H1 (cell line): ENCODE data around the gene ADCY2. TPM values are rescaled to one million over a fixed set of nuclear protein-coding genes. Genes with fewer than 3 reads are reported as not detected.

Experiments used
- CTCF ChIA-PET: fragments of 300-600 bp; sonication (Branson Sonifier 250); formaldehyde crosslinking; loops from one replicate; lab custom pipeline; 2021; ENCODE audit not compliant: partially characterized antibody; lab: Charles Lee
- POLR2A ChIA-PET: fragments of 300-600 bp; sonication (Branson Sonifier 250); formaldehyde crosslinking; loops from one replicate; lab custom pipeline; 2021; ENCODE audit warnings: inconsistent platforms; ENCODE audit not compliant: partially characterized antibody; lab: Charles Lee
- DNase-seq, 2 experiments: peaks; one replicate each; pipeline versions ENCODE4 v3.0.0 to v3.0.0-alpha.2; 2010 to 2022; ENCODE audit warnings: low spot score in 2 of 2, low read depth in 1 of 2, mixed read lengths in 1 of 2
- FAIRE-seq: peaks from 2 replicates; lab custom pipeline; 2011; peaks lifted over from hg19 to GRCh38; lab: Jason Lieb, UNC
- H2AFZ ChIP-seq: 2 replicates; pipeline ENCODE4 v1.8.1; 2012; ENCODE audit warnings: low read length, inconsistent platforms
- H2AK5ac ChIP-seq: 2 replicates; pipeline ENCODE4 v1.6.1; 2013; ENCODE audit warnings: low read depth, low read length
- H2BK120ac ChIP-seq: replicated peaks from 2 replicates; pipeline ENCODE3; 2013; ENCODE audit warnings: low read depth, low read length, inconsistent platforms
- H2BK12ac ChIP-seq: 2 replicates; pipeline ENCODE4 v1.6.1; 2013; ENCODE audit warnings: low read depth, low read length
- H2BK15ac ChIP-seq: 2 replicates; pipeline ENCODE4 v1.6.1; 2013; ENCODE audit warnings: low read length
- H2BK20ac ChIP-seq: 2 replicates; pipeline ENCODE4 v1.6.1; 2013; ENCODE audit warnings: low read length
- H2BK5ac ChIP-seq: 2 replicates; pipeline ENCODE4 v1.6.1; 2013; ENCODE audit warnings: low read depth, low read length
- H3K14ac ChIP-seq: 2 replicates; pipeline ENCODE4 v1.6.1; 2013; ENCODE audit warnings: inconsistent platforms; ENCODE audit not compliant: insufficient read length
- H3K18ac ChIP-seq: 2 replicates; pipeline ENCODE4 v1.6.1; 2013; ENCODE audit warnings: low read length; ENCODE audit errors: extremely low read depth
- H3K23ac ChIP-seq: 2 replicates; pipeline ENCODE4 v1.6.1; 2013; ENCODE audit warnings: inconsistent platforms; ENCODE audit not compliant: insufficient read length
- H3K23me2 ChIP-seq: 2 replicates; pipeline ENCODE4 v1.6.1; 2013; ENCODE audit warnings: low read depth, low read length
- H3K27ac ChIP-seq: 2 replicates; pipeline ENCODE4 v1.6.1; 2011; ENCODE audit warnings: low read depth, low read length, inconsistent platforms
- H3K27me3 ChIP-seq, 4 experiments: replicated peaks in 1 of 4; 1 replicate in 1 of 4; 2 replicates in 3 of 4; pipeline versions ENCODE4 v1.6.1 to v1.8.1; 2011 to 2013; ENCODE audit warnings: low read length in 3 of 4, mild to moderate bottlenecking in 3 of 4, inconsistent platforms in 2 of 4, mixed read lengths in 2 of 4, moderate library complexity in 1 of 4; ENCODE audit not compliant: control insufficient read depth in 3 of 4, insufficient read depth in 3 of 4; ENCODE audit errors: extremely low read depth in 1 of 4
- H3K36me3 ChIP-seq, 4 experiments: 2 replicates each; pipeline versions ENCODE4 v1.6.1 to v1.8.1; 2011 to 2013; ENCODE audit warnings: mild to moderate bottlenecking in 4 of 4, low read length in 3 of 4, moderate library complexity in 2 of 4, control low read depth in 1 of 4, inconsistent platforms in 1 of 4; ENCODE audit not compliant: insufficient read depth in 4 of 4, control insufficient read depth in 2 of 4
- H3K4ac ChIP-seq: replicated peaks from 2 replicates; pipeline ENCODE3; 2013; ENCODE audit warnings: low read length, low read depth, mixed read lengths, inconsistent platforms; ENCODE audit not compliant: insufficient read length
- H3K4me1 ChIP-seq, 4 experiments: replicated peaks in 1 of 4; 1 replicate in 1 of 4; 2 replicates in 3 of 4; pipeline versions ENCODE4 v1.6.1 to v1.8.1; 2011 to 2013; ENCODE audit warnings: low read length in 3 of 4, inconsistent platforms in 2 of 4, mixed read lengths in 1 of 4; ENCODE audit not compliant: insufficient read depth in 4 of 4, control insufficient read depth in 3 of 4
- H3K4me2 ChIP-seq, 2 experiments: 2 replicates each; pipeline versions ENCODE4 v1.6.1 to v1.8.1; 2011 to 2013; ENCODE audit warnings: low read depth in 2 of 2, low read length in 2 of 2, control low read depth in 1 of 2, inconsistent platforms in 1 of 2, mild to moderate bottlenecking in 1 of 2; ENCODE audit not compliant: insufficient read depth in 1 of 2
- H3K4me3 ChIP-seq, 4 experiments: fragments of 200-600, 300-600 bp in 1 of 4; sonication (generic), shearing (Covaris generic), sonication (Bioruptor Twin) in 1 of 4; 2 replicates each; pipeline versions ENCODE4 v1.5.1 to v1.8.1; 2011 to 2016; ENCODE audit warnings: low read length in 4 of 4, low read depth in 3 of 4, control low read depth in 2 of 4, inconsistent platforms in 2 of 4, mild to moderate bottlenecking in 2 of 4, mixed read lengths in 1 of 4, moderate library complexity in 1 of 4; ENCODE audit not compliant: insufficient read depth in 2 of 4; ENCODE audit errors: extremely low read depth in 1 of 4
- H3K56ac ChIP-seq: replicated peaks from 2 replicates; pipeline ENCODE3; 2013; ENCODE audit warnings: low read depth, mild to moderate bottlenecking, mixed read lengths, low read length, inconsistent platforms; ENCODE audit not compliant: insufficient read length
- H3K79me1 ChIP-seq: 2 replicates; pipeline ENCODE4 v1.6.1; 2013; ENCODE audit warnings: low read depth, low read length, control low read depth
- H3K79me2 ChIP-seq, 2 experiments: 2 replicates each; pipeline versions ENCODE4 v1.6.1 to v1.8.1; 2012 to 2013; ENCODE audit warnings: low read length in 2 of 2, mild to moderate bottlenecking in 2 of 2, inconsistent platforms in 1 of 2; ENCODE audit not compliant: insufficient read depth in 2 of 2, control insufficient read depth in 1 of 2
- H3K9ac ChIP-seq, 4 experiments: replicated peaks in 1 of 4; 1 replicate in 1 of 4; 2 replicates in 3 of 4; pipeline versions ENCODE4 v1.6.1 to v1.8.1; 2011 to 2013; ENCODE audit warnings: low read depth in 3 of 4, low read length in 3 of 4, control low read depth in 2 of 4, mild to moderate bottlenecking in 2 of 4, moderate library complexity in 2 of 4, inconsistent platforms in 1 of 4; ENCODE audit errors: extremely low read depth in 1 of 4
- H3K9me3 ChIP-seq, 2 experiments: 2 replicates each; pipeline versions ENCODE4 v1.6.1 to v1.8.1; 2012 to 2013; ENCODE audit warnings: mild to moderate bottlenecking in 2 of 2, moderate library complexity in 2 of 2, control low read depth in 1 of 2, inconsistent platforms in 1 of 2, low read depth in 1 of 2, low read length in 1 of 2, mixed read lengths in 1 of 2; ENCODE audit not compliant: insufficient read depth in 2 of 2
- H4K20me1 ChIP-seq, 2 experiments: replicated peaks in 1 of 2; 2 replicates each; pipeline versions ENCODE3 to v1.8.1; 2011 to 2013; ENCODE audit warnings: inconsistent platforms in 2 of 2, low read length in 2 of 2, mild to moderate bottlenecking in 1 of 2; ENCODE audit not compliant: insufficient read depth in 2 of 2, control insufficient read depth in 1 of 2
- H4K5ac ChIP-seq: 2 replicates; pipeline ENCODE4 v1.6.1; 2013; ENCODE audit warnings: low read length, low read depth, mixed read lengths, inconsistent platforms; ENCODE audit not compliant: insufficient read length
- H4K8ac ChIP-seq: 2 replicates; pipeline ENCODE4 v1.8.0; 2013; ENCODE audit warnings: mild to moderate bottlenecking, moderate library complexity, low read length, inconsistent platforms; ENCODE audit not compliant: insufficient read depth; ENCODE audit errors: extremely low read depth
- H4K91ac ChIP-seq: replicated peaks from 2 replicates; pipeline ENCODE3; 2013; ENCODE audit warnings: low read length, mixed read lengths, inconsistent platforms; ENCODE audit not compliant: insufficient read length
- POLR2AphosphoS5 ChIP-seq: IDR thresholded peaks from 2 replicates; pipeline ENCODE4 v1.6.1; 2011; ENCODE audit warnings: low read depth, low read length
- TEAD4 ChIP-seq: IDR thresholded peaks from 2 replicates; pipeline ENCODE4 v1.6.1; 2012; ENCODE audit warnings: low read depth, low read length, inconsistent platforms, mixed read lengths
- WGBS, 2 experiments: shearing (Covaris generic) in 1 of 2; methylation state at CpG; one replicate each; pipeline versions ENCODE4 v1.1.6 to v1.1.7; 2013 to 2015; ENCODE audit warnings: low lambda C conversion rate in 2 of 2, mixed read lengths in 2 of 2, inconsistent platforms in 1 of 2, low coverage in 1 of 2, missing lambda C conversion rate in 1 of 2; ENCODE audit not compliant: insufficient replicate concordance in 2 of 2, insufficient coverage in 1 of 2, insufficient read length in 1 of 2; ENCODE audit errors: extremely low coverage in 1 of 2, missing lambda C conversion rate in 1 of 2; 5-methylcytosine and 5-hydroxymethylcytosine counted together
- polyA plus RNA-seq, 7 experiments: library from polyadenylated mRNA; depleted of rRNA in 3 of 7; stranded (reverse) in 5 of 7; unstranded in 2 of 7; fragments of >200 nt in 5 of 7; fragments of 200-250 nt in 2 of 7; gene quantifications; 1 replicate in 5 of 7; 2 replicates in 1 of 7; 4 replicates in 1 of 7; pipeline versions ENCODE4 v1.2.1 to v1.2.3, GENCODE V29; 2011 to 2013; ENCODE audit warnings: missing spikeins in 2 of 7, mixed read lengths in 2 of 7
- total RNA-seq: library from RNA; stranded (reverse); fragmentation: NEBNext Ultra II Directional; extraction: Animal tissue kit (Norgen Biotek cat#: 25700); gene quantifications from 2 replicates; pipeline ENCODE4 v1.2.1, GENCODE V29; 2021

ADCY2 gene
- total and polyA plus RNA-seq, 2 of the 8 experiments (the other 6 are each of a cell fraction or from before 2014, with no cell fraction given), result 35.8 to 122 TPM

DNA sequence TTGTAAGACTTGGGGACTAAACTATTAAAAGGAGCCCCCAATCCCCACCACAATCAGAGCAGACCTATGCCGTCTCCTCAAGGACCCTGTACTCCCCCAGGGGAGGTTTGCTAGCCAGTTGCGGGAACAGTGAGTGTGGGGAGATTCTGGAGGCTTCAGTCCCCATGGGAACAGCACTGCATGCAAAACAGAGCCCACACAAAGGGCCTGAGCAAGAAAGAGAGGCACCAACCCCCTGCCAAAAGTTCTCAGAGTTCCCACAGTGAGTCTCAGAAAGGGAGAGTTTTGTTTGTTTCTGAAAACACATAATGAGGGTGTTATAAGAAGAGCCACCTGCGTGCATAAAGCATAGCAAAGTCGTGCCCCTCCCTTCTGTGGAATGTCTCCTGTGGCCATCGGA, 398.4 kb downstream of the ADCY2 start:
- TF ChIP-seq TEAD4, result no peak
- TF ChIP-seq POLR2AphosphoS5, result peak; percentile 50; the same call in 1 of the 2 replicates
- Histone ChIP-seq H3K79me1 (no peaks in the 10 kb centered on the region; the same call in 1 of the 2 replicates), H4K5ac (no peak overlapping the region), H3K27ac (peak overlapping the region; percentile 24; the same call in 1 of the 2 replicates), H3K79me2 (no peaks in the 10 kb centered on the region), H3K27me3 (no peaks in the 10 kb centered on the region), H3K56ac (no peak overlapping the region), H3K9ac (peak overlapping the region in 1 of 4 experiments; percentile 32; a peak in 1 of 7 replicates), H3K4me1 (peaks cover 0 to 7% (median 4%) of the 10 kb centered on the region in 4 experiments; a peak in 5 of 7 replicates), H3K4ac (no peak overlapping the region), H4K20me1 (peaks cover 0 to 4% of the 10 kb centered on the region in 2 experiments), H3K23ac (no peak overlapping the region), H2AFZ (no peak overlapping the region), H2BK12ac (no peak overlapping the region), H3K23me2 (no peaks in the 10 kb centered on the region; the same call in 1 of the 2 replicates), H2AK5ac (no peak overlapping the region), H3K18ac (no peak overlapping the region; the same call in 1 of the 2 replicates), H2BK120ac (no peak overlapping the region), H4K8ac (no peak overlapping the region), H2BK15ac (no peak overlapping the region), H2BK20ac (no peak overlapping the region), H3K36me3 (peaks cover 0 to 4% (median 0%) of the 10 kb centered on the region in 4 experiments; a peak in 2 of 8 replicates), H3K4me3 (no peak overlapping the region), H3K9me3 (no peaks in the 10 kb centered on the region), H4K91ac (no peak overlapping the region), H3K14ac (no peak overlapping the region), H2BK5ac (peak overlapping the region; percentile 60; the same call in 1 of the 2 replicates), H3K4me2 (no peak overlapping the region)
- DNase-seq, result no peak
- ChIA-PET CTCF (interaction anchor here (0.6 to 1.8 kb wide), 3 partner anchors 10 to 41 kb away, joined by 3 to 6 read pairs (median 4); no protein-coding TSS in a partner anchor), POLR2A (no interaction called here)
- FAIRE-seq, result no peak
- 89% methylated on average over 5 of the region's 5 CpGs; no CpG with 5 or more reads in 1 of the 2 experiments for WGBS, 2 experiments
